IPS-20b (cell line): ENCODE results near the gene CLMN.

Experiments
- H3K27ac ChIP-seq: one replicate; pipeline ENCODE4 v1.5.1; 2013; ENCODE audit warnings: low read length
- H3K27me3 ChIP-seq: 2 replicates; pipeline ENCODE4 v1.6.1; 2013; ENCODE audit warnings: mild to moderate bottlenecking, low read length, inconsistent platforms; ENCODE audit not compliant: insufficient read depth
- H3K36me3 ChIP-seq: 2 replicates; pipeline ENCODE4 v1.6.1; 2013; ENCODE audit warnings: low read depth, mild to moderate bottlenecking, inconsistent platforms, low read length, moderate library complexity; ENCODE audit not compliant: insufficient read depth
- H3K4me1 ChIP-seq: 2 replicates; pipeline ENCODE4 v1.6.1; 2013; ENCODE audit warnings: mild to moderate bottlenecking, control low read depth, inconsistent platforms, low read length, moderate library complexity; ENCODE audit not compliant: insufficient read depth
- H3K4me3 ChIP-seq: 2 replicates; pipeline ENCODE4 v1.5.1; 2013; ENCODE audit warnings: mild to moderate bottlenecking, low read length, inconsistent platforms
- H3K9ac ChIP-seq: 2 replicates; pipeline ENCODE4 v1.6.1; 2013; ENCODE audit warnings: low read depth, mild to moderate bottlenecking, inconsistent platforms, low read length, moderate library complexity
- H3K9me3 ChIP-seq: 2 replicates; pipeline ENCODE4 v1.6.1; 2013; ENCODE audit warnings: mild to moderate bottlenecking, low read depth, low read length, inconsistent platforms; ENCODE audit not compliant: insufficient read depth

Gene CLMN

GRCh38 chr14:95300002-95300696 lies 19.6 kb downstream of the CLMN start:
- Histone ChIP-seq H3K27ac (no peak overlapping the region), H3K27me3 (no peaks in the 10 kb centered on the region), H3K4me3 (no peak overlapping the region)

GRCh38 chr14:95299271-95299670 lies 20.4 kb downstream of the CLMN start:
- no peaks in the 10 kb centered on the region; the same call in 1 of the 2 replicates for H3K4me1 ChIP-seq
- H3K9ac ChIP-seq: no peak overlapping the region
- H3K9me3 ChIP-seq: peaks cover 3% of the 10 kb centered on the region; the same call in 1 of the 2 replicates
- H3K4me3 ChIP-seq: no peak overlapping the region
- H3K27me3 ChIP-seq: no peaks in the 10 kb centered on the region
- no peak overlapping the region for H3K27ac ChIP-seq
- H3K36me3 ChIP-seq: no peaks in the 10 kb centered on the region

More at GRCh38 chr14:95300002-95300696, 19.6 kb downstream of the CLMN start:
- peaks cover 3% of the 10 kb centered on the region; the same call in 1 of the 2 replicates for H3K9me3 ChIP-seq
- no peaks in the 10 kb centered on the region for H3K36me3 ChIP-seq
- H3K4me1 ChIP-seq: no peaks in the 10 kb centered on the region; the same call in 1 of the 2 replicates
- no peak overlapping the region for H3K9ac ChIP-seq

- no peak overlapping the region for H3K27ac ChIP-seq
- no peak overlapping the region for H3K9ac ChIP-seq
- peaks cover 3% of the 10 kb centered on the region; the same call in 1 of the 2 replicates for H3K9me3 ChIP-seq
- no peaks in the 10 kb centered on the region for H3K27me3 ChIP-seq
- peaks cover 2% of the 10 kb centered on the region; the same call in 1 of the 2 replicates for H3K4me1 ChIP-seq
- H3K4me3 ChIP-seq: no peak overlapping the region
- H3K36me3 ChIP-seq: no peaks in the 10 kb centered on the region
Measured at GRCh38 chr14:95297832-95298231, 21.9 kb downstream of the CLMN start.

GRCh38 chr14:95296966-95297365 lies 22.7 kb downstream of the CLMN start:
- H3K9ac ChIP-seq: no peak overlapping the region
- H3K4me1 ChIP-seq: peaks cover 2% of the 10 kb centered on the region; the same call in 1 of the 2 replicates
- no peaks in the 10 kb centered on the region for H3K36me3 ChIP-seq
- H3K9me3 ChIP-seq: peaks cover 3% of the 10 kb centered on the region; the same call in 1 of the 2 replicates
- H3K4me3 ChIP-seq: no peak overlapping the region
- no peaks in the 10 kb centered on the region for H3K27me3 ChIP-seq
- no peak overlapping the region for H3K27ac ChIP-seq

GRCh38 chr14:95295600-95296376 lies 23.9 kb downstream of the CLMN start:
- H3K4me3 ChIP-seq: no peak overlapping the region
- peaks cover 8% of the 10 kb centered on the region; the same call in 1 of the 2 replicates for H3K4me1 ChIP-seq
- no peak overlapping the region for H3K27ac ChIP-seq
- H3K9ac ChIP-seq: no peak overlapping the region
- peaks cover 3% of the 10 kb centered on the region; the same call in 1 of the 2 replicates for H3K9me3 ChIP-seq
- no peaks in the 10 kb centered on the region for H3K36me3 ChIP-seq
- no peaks in the 10 kb centered on the region for H3K27me3 ChIP-seq

- H3K9me3 ChIP-seq: peaks cover 3% of the 10 kb centered on the region; the same call in 1 of the 2 replicates
- no peaks in the 10 kb centered on the region for H3K36me3 ChIP-seq
- H3K9ac ChIP-seq: no peak overlapping the region
- no peak overlapping the region for H3K4me3 ChIP-seq
- no peaks in the 10 kb centered on the region for H3K27me3 ChIP-seq
- peaks cover 8% of the 10 kb centered on the region; the same call in 1 of the 2 replicates for H3K4me1 ChIP-seq
- no peak overlapping the region for H3K27ac ChIP-seq
Measured at GRCh38 chr14:95294834-95295599, 24.7 kb downstream of the CLMN start.

- H3K9me3 ChIP-seq: peaks cover 3% of the 10 kb centered on the region; the same call in 1 of the 2 replicates
- H3K9ac ChIP-seq: no peak overlapping the region
- no peaks in the 10 kb centered on the region for H3K36me3 ChIP-seq
- H3K4me1 ChIP-seq: peaks cover 8% of the 10 kb centered on the region; the same call in 1 of the 2 replicates
- H3K4me3 ChIP-seq: no peak overlapping the region
- no peak overlapping the region for H3K27ac ChIP-seq
- no peaks in the 10 kb centered on the region for H3K27me3 ChIP-seq
Measured at GRCh38 chr14:95294320-95294719, 25.4 kb downstream of the CLMN start.

- H3K9ac ChIP-seq: no peak overlapping the region
- H3K27ac ChIP-seq: no peak overlapping the region
Measured at GRCh38 chr14:95293449-95293848, 26.3 kb downstream of the CLMN start.

GRCh38 chr14:95292660-95293425 lies 26.9 kb downstream of the CLMN start:
- peaks cover 8% of the 10 kb centered on the region; the same call in 1 of the 2 replicates for H3K4me1 ChIP-seq
- H3K4me3 ChIP-seq: no peak overlapping the region
- no peaks in the 10 kb centered on the region for H3K36me3 ChIP-seq
- H3K9ac ChIP-seq: no peak overlapping the region
- no peaks in the 10 kb centered on the region for H3K27me3 ChIP-seq
- H3K27ac ChIP-seq: no peak overlapping the region
- H3K9me3 ChIP-seq: peaks cover 3% of the 10 kb centered on the region; the same call in 1 of the 2 replicates

More at GRCh38 chr14:95293449-95293848, 26.3 kb downstream of the CLMN start:
- no peak overlapping the region for H3K4me3 ChIP-seq
- no peaks in the 10 kb centered on the region for H3K36me3 ChIP-seq
- H3K4me1 ChIP-seq: peaks cover 8% of the 10 kb centered on the region; the same call in 1 of the 2 replicates
- H3K27me3 ChIP-seq: no peaks in the 10 kb centered on the region
- H3K9me3 ChIP-seq: peaks cover 3% of the 10 kb centered on the region; the same call in 1 of the 2 replicates

- peaks cover 3% of the 10 kb centered on the region; the same call in 1 of the 2 replicates for H3K9me3 ChIP-seq
- H3K27me3 ChIP-seq: no peaks in the 10 kb centered on the region
- H3K9ac ChIP-seq: no peak overlapping the region
- no peaks in the 10 kb centered on the region for H3K36me3 ChIP-seq
- peaks cover 8% of the 10 kb centered on the region; the same call in 1 of the 2 replicates for H3K4me1 ChIP-seq
- no peak overlapping the region for H3K4me3 ChIP-seq
- H3K27ac ChIP-seq: no peak overlapping the region
Measured at GRCh38 chr14:95291859-95292542, 27.7 kb downstream of the CLMN start.
